Adrenal gland (tissue), 5 donors: ENCODE results near the gene BCL2.

ENCODE experiments used
- POLR2A ChIP-seq, 2 donors: fragments of 450-650 bp; IDR thresholded peaks; one replicate each; pipeline ENCODE4 v1.6.1; 2017; ENCODE audit warnings: antibody characterized with exemption in 2 of 2, mild to moderate bottlenecking in 2 of 2, moderate library complexity in 1 of 2
- TF ChIP-seq, protein P1 (sequence below), 6 experiments: fragments of 450-650 bp in 4 of 6; fragments of 200-600 bp in 2 of 6; sonication (generic) in 1 of 6; IDR thresholded peaks; 1 replicate in 5 of 6; 2 replicates in 1 of 6; pipeline versions ENCODE4 v1.5.1 to v1.8.0; 2016 to 2021; ENCODE audit warnings: antibody characterized with exemption in 6 of 6, mild to moderate bottlenecking in 2 of 6, moderate library complexity in 1 of 6
- donor health status: DM: no; HTN: no; CAD: no.

DNA sequence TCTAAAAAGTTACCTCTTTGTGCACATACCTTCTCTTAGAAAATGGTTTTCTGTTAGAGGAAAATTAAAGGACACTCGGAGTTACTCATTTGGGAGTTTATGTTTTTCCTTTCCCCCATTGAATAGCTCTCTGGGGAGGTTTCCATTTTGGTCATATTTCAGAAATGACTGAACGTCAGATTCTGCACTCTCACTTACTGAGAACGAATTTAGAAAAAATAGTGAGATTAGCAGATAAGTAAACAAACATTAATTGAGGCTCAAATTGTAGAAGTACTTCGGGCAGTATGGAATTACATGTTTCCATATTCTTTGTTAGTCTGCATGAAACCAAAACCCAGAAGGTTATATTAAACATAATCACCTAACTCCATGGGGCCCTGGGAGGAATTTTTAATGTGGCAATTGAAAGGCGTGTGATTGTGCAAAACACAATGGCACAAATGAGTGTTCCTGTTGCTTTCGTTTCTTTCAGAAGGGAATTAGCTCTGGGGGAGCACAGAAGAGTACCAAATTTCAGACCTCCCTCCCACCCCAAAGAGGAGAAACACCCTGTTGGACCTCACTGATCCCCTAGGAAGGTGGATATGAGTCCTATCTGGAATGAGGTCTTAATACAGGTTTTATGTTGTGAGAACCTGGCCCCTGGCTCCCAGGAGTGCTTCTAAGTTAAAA, 212.3 kb downstream of the BCL2 start:
- TF ChIP-seq, protein P1, sequence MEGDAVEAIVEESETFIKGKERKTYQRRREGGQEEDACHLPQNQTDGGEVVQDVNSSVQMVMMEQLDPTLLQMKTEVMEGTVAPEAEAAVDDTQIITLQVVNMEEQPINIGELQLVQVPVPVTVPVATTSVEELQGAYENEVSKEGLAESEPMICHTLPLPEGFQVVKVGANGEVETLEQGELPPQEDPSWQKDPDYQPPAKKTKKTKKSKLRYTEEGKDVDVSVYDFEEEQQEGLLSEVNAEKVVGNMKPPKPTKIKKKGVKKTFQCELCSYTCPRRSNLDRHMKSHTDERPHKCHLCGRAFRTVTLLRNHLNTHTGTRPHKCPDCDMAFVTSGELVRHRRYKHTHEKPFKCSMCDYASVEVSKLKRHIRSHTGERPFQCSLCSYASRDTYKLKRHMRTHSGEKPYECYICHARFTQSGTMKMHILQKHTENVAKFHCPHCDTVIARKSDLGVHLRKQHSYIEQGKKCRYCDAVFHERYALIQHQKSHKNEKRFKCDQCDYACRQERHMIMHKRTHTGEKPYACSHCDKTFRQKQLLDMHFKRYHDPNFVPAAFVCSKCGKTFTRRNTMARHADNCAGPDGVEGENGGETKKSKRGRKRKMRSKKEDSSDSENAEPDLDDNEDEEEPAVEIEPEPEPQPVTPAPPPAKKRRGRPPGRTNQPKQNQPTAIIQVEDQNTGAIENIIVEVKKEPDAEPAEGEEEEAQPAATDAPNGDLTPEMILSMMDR (IDR thresholded peaks at IDR 0.05), result no peak
- TF ChIP-seq POLR2A (IDR thresholded peaks at IDR 0.05), result no peak
